Testis (tissue), 2 donors: ENCODE data around the gene JPH2.

ENCODE experiments used
- CTCF ChIP-seq, 3 experiments: fragments of 450-650 bp in 2 of 3; fragments of 200-600 bp in 1 of 3; sonication (generic) in 1 of 3; IDR thresholded peaks; one replicate each; pipeline ENCODE4 v1.5.1; 2016 to 2019; ENCODE audit warnings: antibody characterized with exemption in 3 of 3, mild to moderate bottlenecking in 2 of 3, moderate library complexity in 1 of 3
- POLR2A ChIP-seq: fragments of 450-650 bp; IDR thresholded peaks from one replicate; pipeline ENCODE4 v1.6.1; 2017; ENCODE audit warnings: antibody characterized with exemption, mild to moderate bottlenecking, moderate library complexity

GRCh38 chr20:44097521-44098255, 89.3 kb downstream of the JPH2 start:
- no peak for TF ChIP-seq CTCF (IDR thresholded peaks at IDR 0.05)
- TF ChIP-seq POLR2A, result no peak
